HCT116 (cell line): Measurements from ENCODE around the gene CUBN.

Experiments
- CEBPB ChIP-seq: IDR thresholded peaks from 2 replicates; pipeline ENCODE4 v1.6.1; 2012; ENCODE audit warnings: low read depth
- CTCF ChIP-seq, 3 experiments: fragments of 200-600 bp in 1 of 3; sonication (generic) in 1 of 3; IDR thresholded peaks in 2 of 3; conservative IDR thresholded peaks in 1 of 3; 2 replicates each; pipeline ENCODE4 v1.5.1; 2012 to 2017; ENCODE audit warnings: low read depth in 2 of 3, low read length in 2 of 3, antibody characterized with exemption in 1 of 3, borderline replicate concordance in 1 of 3, control low read depth in 1 of 3, mild to moderate bottlenecking in 1 of 3, mixed read lengths in 1 of 3, mixed run types in 1 of 3, moderate library complexity in 1 of 3; ENCODE audit not compliant: insufficient read depth in 1 of 3
- ELF1 ChIP-seq: IDR thresholded peaks from 2 replicates; pipeline ENCODE4 v1.6.1; 2012; ENCODE audit warnings: low read depth, borderline replicate concordance
- POLR2A ChIP-seq: IDR thresholded peaks from 2 replicates; pipeline ENCODE4 v1.7.0; 2011; ENCODE audit warnings: borderline replicate concordance; ENCODE audit not compliant: insufficient read depth, insufficient read length; ENCODE audit errors: extremely low read depth
- POLR2AphosphoS5 ChIP-seq: IDR thresholded peaks from 2 replicates; pipeline ENCODE4 v1.6.1; 2011; ENCODE audit warnings: mild to moderate bottlenecking, low read depth, low read length, moderate library complexity
- RAD21 ChIP-seq: IDR thresholded peaks from 2 replicates; pipeline ENCODE4 v1.6.1; 2012; ENCODE audit warnings: low read depth, mild to moderate bottlenecking
- SP1 ChIP-seq: IDR thresholded peaks from 2 replicates; pipeline ENCODE4 v1.6.1; 2012; ENCODE audit warnings: low read depth

DNA sequence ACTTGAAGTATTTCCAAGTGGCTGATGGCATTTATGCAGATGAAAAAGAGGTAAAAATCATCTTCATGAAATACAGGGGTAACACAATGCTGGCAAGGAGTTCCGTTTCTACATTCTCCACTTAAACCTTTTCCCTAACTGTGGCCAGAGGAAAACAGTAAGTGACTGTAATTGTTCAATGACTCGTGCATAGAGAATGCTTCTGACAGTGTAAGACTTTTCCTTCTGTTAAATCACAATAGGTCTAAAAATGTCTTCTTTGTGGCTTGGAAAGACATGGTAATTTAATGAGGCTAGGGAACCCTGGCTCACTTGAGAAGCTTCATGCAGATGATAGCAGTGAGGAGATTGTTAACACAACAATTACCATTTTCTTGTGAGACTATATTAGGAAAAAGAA lies 262.1 kb downstream of the CUBN start:
- TF ChIP-seq POLR2AphosphoS5 (no peak), CTCF (IDR thresholded peaks at IDR 0.05 in 2 of 3, conservative IDR thresholded peaks at IDR 0.05 in 1 of 3; ENCODE audit: borderline replicate concordance in 1 of 3, insufficient read depth in 1 of 3, low read depth in 2 of 3, low read length in 2 of 3) (no peak), ELF1 (no peak), SP1 (no peak), CEBPB (no peak), POLR2A (no peak), RAD21 (no peak)
